Neuronal stem cell (in vitro differentiated cells): ENCODE results near the gene SEMA6A.

Experiments
- DNase-seq: peaks from one replicate; pipeline ENCODE4 v3.0.0-alpha.2; 2013; ENCODE audit warnings: low spot score
- H2AFZ ChIP-seq: one replicate; pipeline ENCODE4 v1.6.1; 2013; ENCODE audit warnings: mild to moderate bottlenecking, low read length, inconsistent platforms
- H2AK5ac ChIP-seq: 2 replicates; pipeline ENCODE4 v1.6.1; 2013; ENCODE audit warnings: low read depth, mild to moderate bottlenecking, inconsistent platforms, low read length, moderate library complexity, mixed read lengths
- H2BK120ac ChIP-seq: 2 replicates; pipeline ENCODE4 v1.6.1; 2013; ENCODE audit warnings: low read depth, mild to moderate bottlenecking, inconsistent platforms, low read length, moderate library complexity, mixed read lengths
- H2BK12ac ChIP-seq: one replicate; pipeline ENCODE4 v1.6.1; 2013; ENCODE audit warnings: low read length, inconsistent platforms
- H2BK15ac ChIP-seq: 2 replicates; pipeline ENCODE4 v1.6.1; 2013; ENCODE audit warnings: mild to moderate bottlenecking, low read length, inconsistent platforms, mixed read lengths
- H2BK5ac ChIP-seq: one replicate; pipeline ENCODE4 v1.6.1; 2013; ENCODE audit warnings: inconsistent platforms, mild to moderate bottlenecking, low read length, moderate library complexity
- H3K14ac ChIP-seq: one replicate; pipeline ENCODE4 v1.6.1; 2013; ENCODE audit warnings: low read length, inconsistent platforms
- H3K18ac ChIP-seq: 2 replicates; pipeline ENCODE4 v1.6.1; 2013; ENCODE audit warnings: low read length, inconsistent platforms
- H3K23ac ChIP-seq: 2 replicates; pipeline ENCODE4 v1.6.1; 2013; ENCODE audit warnings: low read depth, mild to moderate bottlenecking, mixed read lengths, low read length, inconsistent platforms; ENCODE audit not compliant: poor library complexity
- H3K27ac ChIP-seq: replicated peaks from 3 replicates; pipeline ENCODE4 v1.5.1; 2013; ENCODE audit warnings: low read length, inconsistent platforms
- H3K27me3 ChIP-seq, 3 experiments: 2 replicates each; pipeline ENCODE4 v1.6.1; 2013; ENCODE audit warnings: low read length in 3 of 3, mild to moderate bottlenecking in 2 of 3, inconsistent platforms in 1 of 3, low read depth in 1 of 3, mixed read lengths in 1 of 3, moderate library complexity in 1 of 3; ENCODE audit not compliant: control insufficient read depth in 3 of 3, insufficient read depth in 3 of 3
- H3K36me3 ChIP-seq, 2 donors: replicated peaks in 1 of 2; 2 replicates each; pipeline ENCODE4 v1.6.1; 2013; ENCODE audit warnings: low read length in 2 of 2; ENCODE audit not compliant: control insufficient read depth in 2 of 2, insufficient read depth in 2 of 2
- H3K4ac ChIP-seq: 2 replicates; pipeline ENCODE4 v1.6.1; 2013; ENCODE audit warnings: inconsistent platforms, mild to moderate bottlenecking, low read length, moderate library complexity
- H3K4me1 ChIP-seq, 2 donors: 1 replicate in 1 of 2; 2 replicates in 1 of 2; pipeline ENCODE4 v1.6.1; 2013; ENCODE audit warnings: low read length in 2 of 2, low read depth in 1 of 2; ENCODE audit not compliant: control insufficient read depth in 2 of 2, insufficient read depth in 1 of 2
- H3K4me2 ChIP-seq: one replicate; pipeline ENCODE4 v1.6.1; 2013; ENCODE audit warnings: mild to moderate bottlenecking, low read length, inconsistent platforms; ENCODE audit not compliant: insufficient read depth, poor library complexity, severe bottlenecking
- H3K4me3 ChIP-seq, 2 donors: 2 replicates each; pipeline ENCODE4 v1.5.1; 2013; ENCODE audit warnings: low read length in 2 of 2, mild to moderate bottlenecking in 2 of 2, inconsistent platforms in 1 of 2, moderate library complexity in 1 of 2
- H3K79me1 ChIP-seq: one replicate; pipeline ENCODE4 v1.6.1; 2013; ENCODE audit warnings: low read depth, mild to moderate bottlenecking, inconsistent platforms, low read length, moderate library complexity
- H3K9ac ChIP-seq: one replicate; pipeline ENCODE4 v1.6.1; 2013; ENCODE audit warnings: mild to moderate bottlenecking, low read depth, low read length, inconsistent platforms; ENCODE audit not compliant: poor library complexity
- H3K9me3 ChIP-seq, 2 donors: replicated peaks in 1 of 2; 2 replicates each; pipeline versions ENCODE3 to v1.6.1; 2013; ENCODE audit warnings: low read length in 2 of 2, mild to moderate bottlenecking in 2 of 2, inconsistent platforms in 1 of 2, low read depth in 1 of 2, mixed read lengths in 1 of 2, moderate library complexity in 1 of 2; ENCODE audit not compliant: control insufficient read depth in 2 of 2, insufficient read depth in 1 of 2
- H4K8ac ChIP-seq: one replicate; pipeline ENCODE4 v1.6.1; 2013; ENCODE audit warnings: low read depth, mild to moderate bottlenecking, inconsistent platforms, low read length, moderate library complexity
- H4K91ac ChIP-seq: one replicate; pipeline ENCODE4 v1.6.1; 2013; ENCODE audit warnings: low read length, low read depth, mild to moderate bottlenecking, inconsistent platforms; ENCODE audit not compliant: poor library complexity
- WGBS, 2 donors: extraction: QIAGEN DNeasy Blood & Tissue Kit; methylation state at CpG; one replicate each; pipeline ENCODE4 v1.1.7; 2013; ENCODE audit warnings: missing lambda C conversion rate in 2 of 2, mixed read lengths in 1 of 2; ENCODE audit not compliant: insufficient read length in 2 of 2, insufficient replicate concordance in 1 of 2; ENCODE audit errors: extremely low coverage in 2 of 2; 5-methylcytosine and 5-hydroxymethylcytosine counted together

Gene SEMA6A

DNA sequence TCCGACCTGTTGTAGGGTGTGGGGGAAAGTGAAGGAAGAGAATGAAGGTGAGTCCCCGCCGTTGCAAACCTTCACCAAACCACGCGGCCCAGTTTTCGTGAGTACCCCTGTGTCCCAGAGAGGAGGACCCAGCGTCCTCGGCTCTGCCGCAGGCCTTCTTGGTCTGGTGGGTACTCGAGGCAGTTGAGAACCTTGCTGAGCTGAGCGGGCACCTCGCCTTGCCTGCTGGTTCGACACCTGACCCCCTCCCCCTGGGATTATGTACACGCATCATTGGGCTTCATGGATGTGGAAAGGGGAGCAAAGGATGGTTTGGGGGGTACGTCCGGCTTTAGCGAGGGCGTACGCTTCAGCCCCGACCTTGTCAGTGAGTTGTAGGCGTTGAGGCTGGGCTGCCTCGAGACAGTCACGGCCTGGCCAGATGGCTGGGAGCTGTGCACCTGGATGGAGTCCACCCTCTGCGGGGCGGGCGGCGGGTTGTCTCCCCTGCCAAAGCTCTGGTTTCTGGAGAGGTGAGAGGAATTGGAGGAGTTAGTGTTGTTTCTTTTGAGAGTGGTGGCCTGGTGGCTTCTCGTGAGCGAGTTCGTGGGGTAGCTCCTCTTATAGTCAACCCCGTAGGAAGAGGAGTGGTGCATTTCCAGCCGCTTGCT lies 128.1 kb downstream of the SEMA6A start:
- Histone ChIP-seq H2BK15ac (no peak overlapping the region), H3K36me3 (peaks cover 13 to 20% of the 10 kb centered on the region in 2 donors), H2BK120ac (no peak overlapping the region), H2AFZ (no peak overlapping the region), H4K91ac (no peak overlapping the region), H2AK5ac (no peak overlapping the region), H3K14ac (no peak overlapping the region), H2BK12ac (no peak overlapping the region), H3K23ac (no peak overlapping the region), H2BK5ac (no peak overlapping the region), H3K27me3 (no peaks in the 10 kb centered on the region), H3K9me3 (no peaks in the 10 kb centered on the region), H3K27ac (no peak overlapping the region), H3K18ac (no peak overlapping the region), H4K8ac (no peak overlapping the region), H3K4me1 (peaks cover 1 to 26% of the 10 kb centered on the region in 2 donors), H3K4me3 (no peak overlapping the region), H3K4ac (no peak overlapping the region), H3K79me1 (peaks cover 2% of the 10 kb centered on the region), H3K9ac (peak overlapping the region; percentile 10), H3K4me2 (no peak overlapping the region)
- no CpG with 5 or more reads among the region's 32 CpGs for WGBS, 2 donors
- no peak for DNase-seq

DNA sequence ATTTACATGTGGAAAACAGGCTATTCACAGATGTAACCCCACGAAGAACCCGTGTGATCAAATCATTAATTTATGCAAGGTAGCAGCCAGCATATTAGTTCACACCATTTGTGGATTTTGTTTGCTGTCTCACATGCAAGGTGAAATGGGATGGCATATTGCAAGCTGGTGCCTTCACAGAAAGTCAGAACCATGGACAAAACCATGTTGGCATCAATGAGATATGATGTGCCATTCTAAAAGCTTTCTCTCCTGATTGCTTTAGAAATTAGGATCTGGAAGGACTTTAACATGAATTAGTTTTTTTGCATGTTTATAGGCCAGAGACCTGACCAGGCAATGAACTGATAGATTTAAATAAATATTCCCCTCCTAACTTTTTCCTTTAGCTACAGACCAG lies 129.3 kb downstream of the SEMA6A start:
- Histone ChIP-seq H3K4ac (no peak overlapping the region), H3K27ac (no peak overlapping the region), H3K23ac (no peak overlapping the region), H2BK15ac (no peak overlapping the region), H2AK5ac (no peak overlapping the region), H3K4me3 (no peak overlapping the region), H3K27me3 (no peaks in the 10 kb centered on the region), H2BK5ac (no peak overlapping the region), H4K91ac (no peak overlapping the region), H2AFZ (no peak overlapping the region), H3K79me1 (peaks cover 2% of the 10 kb centered on the region), H3K4me1 (peaks cover 13 to 26% of the 10 kb centered on the region in 2 donors), H2BK120ac (no peak overlapping the region), H2BK12ac (no peak overlapping the region), H3K14ac (no peak overlapping the region), H3K4me2 (no peak overlapping the region), H3K9me3 (no peaks in the 10 kb centered on the region), H3K36me3 (peaks cover 13 to 20% of the 10 kb centered on the region in 2 donors), H4K8ac (no peak overlapping the region), H3K9ac (no peak overlapping the region), H3K18ac (no peak overlapping the region)
- no CpG with 5 or more reads among the region's 2 CpGs for WGBS, 2 donors
- DNase-seq, result no peak

DNA sequence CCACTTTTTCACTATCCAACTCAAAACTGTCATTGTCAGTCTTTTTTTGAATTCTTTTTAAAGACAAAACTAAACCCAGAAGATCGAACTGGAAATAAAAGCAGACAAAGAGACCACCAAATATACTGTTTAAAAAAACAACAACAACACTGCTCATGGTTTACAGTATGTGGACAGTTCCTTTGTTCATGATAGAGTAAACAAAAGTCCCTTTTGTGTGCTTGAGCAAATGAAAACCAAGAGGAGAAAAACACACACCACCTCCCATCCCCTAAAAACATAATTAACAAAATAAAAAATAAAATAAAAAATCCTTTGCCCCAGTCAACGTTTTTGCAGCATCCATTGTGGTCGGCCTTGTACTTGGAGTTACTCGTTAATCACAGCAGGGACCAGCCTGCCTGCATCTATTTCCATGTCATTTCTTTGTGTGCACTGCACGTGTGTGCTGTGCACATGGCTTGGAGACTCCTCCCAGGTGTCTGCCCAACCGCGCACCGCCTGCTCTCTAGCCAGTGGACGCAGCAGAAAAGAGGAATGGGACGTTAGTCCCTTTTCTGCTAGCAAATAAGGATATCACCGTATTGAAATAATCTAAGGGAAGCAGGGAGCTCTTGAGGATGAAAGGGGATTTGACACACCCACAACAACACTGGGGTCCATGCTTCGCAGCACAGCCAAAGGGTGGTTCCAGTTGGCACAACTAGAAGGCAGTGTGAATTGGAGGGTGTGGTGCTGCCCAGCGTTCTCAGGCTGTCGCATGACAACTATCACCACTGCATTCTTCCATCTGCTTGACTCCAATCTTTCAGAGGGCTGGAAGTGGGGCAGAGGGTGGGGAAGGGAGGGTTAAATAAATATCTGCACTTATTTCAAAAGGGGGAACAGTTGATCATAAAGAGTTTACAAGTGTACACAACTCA lies 130.0 kb downstream of the SEMA6A start:
- no peak overlapping the region for H3K14ac ChIP-seq
- no peak overlapping the region for H3K18ac ChIP-seq
- H2BK5ac ChIP-seq, result no peak overlapping the region
- H3K79me1 ChIP-seq, result peaks cover 2% of the 10 kb centered on the region
- H3K9me3 ChIP-seq, result no peaks in the 10 kb centered on the region
- no peak overlapping the region for H4K8ac ChIP-seq
- H3K4me1 ChIP-seq, result peaks cover 16 to 22% of the 10 kb centered on the region in 2 donors
- H2BK120ac ChIP-seq, result no peak overlapping the region
- no peaks in the 10 kb centered on the region for H3K27me3 ChIP-seq
- H3K4me3 ChIP-seq, result no peak overlapping the region
- no peak overlapping the region for H2BK12ac ChIP-seq
- peaks cover 13 to 20% of the 10 kb centered on the region in 2 donors for H3K36me3 ChIP-seq
- H3K9ac ChIP-seq, result no peak overlapping the region
- 100% methylated on average over 1 of the region's 14 CpGs; no CpG with 5 or more reads in 1 of the 2 donors for WGBS, 2 donors
- H3K4me2 ChIP-seq, result no peak overlapping the region
- H3K4ac ChIP-seq, result no peak overlapping the region
- no peak overlapping the region for H3K27ac ChIP-seq
- DNase-seq, result no peak
- H2BK15ac ChIP-seq, result no peak overlapping the region
- no peak overlapping the region for H2AK5ac ChIP-seq
- no peak overlapping the region for H2AFZ ChIP-seq
- H3K23ac ChIP-seq, result no peak overlapping the region
- H4K91ac ChIP-seq, result no peak overlapping the region

DNA sequence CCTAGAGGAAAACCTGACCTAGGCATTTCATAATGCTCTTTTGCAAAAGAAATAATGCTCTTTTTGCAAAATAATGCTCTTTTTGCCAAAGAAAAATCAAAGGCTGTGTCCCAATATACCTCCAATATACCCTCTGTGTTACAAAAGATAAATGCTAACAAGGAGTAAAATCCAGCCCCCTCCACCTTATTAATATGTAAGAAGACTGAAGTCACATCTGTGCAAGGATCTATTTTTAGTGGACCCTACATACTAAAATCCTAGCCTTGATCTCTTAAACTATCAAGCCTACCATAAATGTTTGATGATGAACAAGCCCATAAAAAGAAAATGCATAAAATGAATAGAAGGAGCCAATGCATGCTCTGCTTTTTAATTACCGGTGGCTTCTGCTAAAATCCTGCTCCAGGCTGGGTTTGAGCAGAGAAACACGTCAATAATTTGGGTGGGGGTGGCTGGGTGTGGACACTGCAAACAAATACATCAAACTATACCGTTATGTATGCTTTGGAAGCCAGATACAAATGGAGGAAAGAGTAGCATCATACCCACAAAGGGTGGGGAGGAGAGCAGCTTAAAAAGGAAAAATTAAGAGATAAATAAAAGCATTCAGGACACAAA lies 131.6 kb downstream of the SEMA6A start:
- no peak overlapping the region for H3K27ac ChIP-seq
- H4K91ac ChIP-seq, result no peak overlapping the region
- H2BK15ac ChIP-seq, result no peak overlapping the region
- H2AK5ac ChIP-seq, result no peak overlapping the region
- H2BK120ac ChIP-seq, result no peak overlapping the region
- H3K79me1 ChIP-seq, result peaks cover 2% of the 10 kb centered on the region
- no peak overlapping the region for H3K4ac ChIP-seq
- H4K8ac ChIP-seq, result no peak overlapping the region
- H2BK12ac ChIP-seq, result no peak overlapping the region
- H2BK5ac ChIP-seq, result no peak overlapping the region
- H3K18ac ChIP-seq, result no peak overlapping the region
- H3K4me2 ChIP-seq, result no peak overlapping the region
- no peaks in the 10 kb centered on the region for H3K9me3 ChIP-seq
- H3K27me3 ChIP-seq, result no peaks in the 10 kb centered on the region
- H3K36me3 ChIP-seq, result peaks cover 13 to 20% of the 10 kb centered on the region in 2 donors
- H3K23ac ChIP-seq, result no peak overlapping the region
- no peak for DNase-seq
- no CpG with 5 or more reads among the region's 3 CpGs for WGBS, 2 donors
- H2AFZ ChIP-seq, result no peak overlapping the region
- H3K14ac ChIP-seq, result no peak overlapping the region
- no peak overlapping the region for H3K9ac ChIP-seq
- peaks cover 12 to 26% of the 10 kb centered on the region in 2 donors for H3K4me1 ChIP-seq
- H3K4me3 ChIP-seq, result no peak overlapping the region
